Lower leg skin (tissue), 4 donors: ENCODE data around the gene CCDC106. TPM values are rescaled to one million over a fixed set of nuclear protein-coding genes. Genes with fewer than 3 reads are reported as not detected.

Experiments
- DNase-seq, 2 donors: peaks; one replicate each; pipeline ENCODE4 v3.0.0-alpha.2; 2019; ENCODE audit warnings: low spot score in 2 of 2
- H3K4me3 ChIP-seq: fragments of 200-600 bp; sonication (generic); 2 replicates; pipeline ENCODE4 v1.5.1; 2017; ENCODE audit warnings: mild to moderate bottlenecking, low read depth; ENCODE audit not compliant: poor library complexity, severe bottlenecking
- POLR2A ChIP-seq, 2 donors: fragments of 450-650 bp; IDR thresholded peaks; one replicate each; pipeline ENCODE4 v1.6.1; 2016 to 2017; ENCODE audit warnings: antibody characterized with exemption in 2 of 2, mild to moderate bottlenecking in 1 of 2, moderate library complexity in 1 of 2
- WGBS, 2 donors: methylation state at CpG; one replicate each; pipeline ENCODE4 v1.1.5; 2018; 5-methylcytosine and 5-hydroxymethylcytosine counted together
- intact Hi-C: fragments of 100-400 bp; cut with DNase I; formaldehyde crosslinking; loops from one replicate; pipeline ENCODE4 v1.15.0; 2023; ENCODE audit warnings: low total_unique reads
- total RNA-seq, 4 donors: library from RNA; depleted of rRNA; stranded (reverse); fragments of >200 nt; gene quantifications; one replicate each; pipeline ENCODE4 v1.1.0, GENCODE V29; 2016
- TF ChIP-seq, protein P1 (sequence below), 3 donors: fragments of 450-650 bp; IDR thresholded peaks; one replicate each; pipeline ENCODE4 v1.5.1; 2016; ENCODE audit warnings: antibody characterized with exemption in 3 of 3, mild to moderate bottlenecking in 3 of 3, moderate library complexity in 2 of 3

CCDC106 gene
- total RNA-seq, 4 donors from 2014 or later: 7.9 to 10.4 (median 8.5) TPM

DNA sequence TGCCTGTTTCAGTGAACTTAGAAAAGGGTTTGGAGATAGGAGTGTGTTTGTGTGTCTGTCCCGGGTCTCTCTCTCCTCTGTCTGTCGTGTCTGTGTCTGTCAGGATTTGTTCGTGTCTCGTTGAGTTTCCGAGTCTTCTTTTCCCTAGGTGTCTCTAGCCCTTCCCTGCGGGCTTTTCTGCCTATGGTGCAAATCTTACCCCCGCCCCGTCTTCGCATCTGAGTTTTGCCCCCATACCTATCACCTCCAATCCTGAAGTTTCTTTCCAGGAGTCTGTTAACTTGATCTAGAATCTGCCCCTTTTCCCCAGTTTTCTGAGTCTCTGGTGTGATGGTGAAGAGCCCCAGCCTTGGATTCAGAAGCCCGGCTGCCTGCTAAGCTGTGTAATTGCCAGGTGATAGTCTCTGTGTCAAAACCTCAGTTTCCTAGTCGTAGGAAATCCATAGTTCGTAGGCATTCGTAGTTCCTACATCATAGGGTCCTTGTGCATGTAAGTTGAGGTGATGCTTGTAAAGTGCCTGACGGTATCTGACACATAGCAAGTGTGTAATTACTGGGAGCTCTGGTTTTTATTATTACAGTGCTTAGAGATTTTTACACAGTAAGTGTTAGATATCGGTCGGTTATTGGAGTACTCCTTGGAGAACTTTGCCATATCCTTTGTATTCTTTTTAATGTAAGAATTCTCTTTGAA, 27.8 kb downstream of the CCDC106 start:
- 10 to 11% methylated on average over 16 of the region's 16 CpGs for WGBS, 2 donors
- DNase-seq: no peak
- TF ChIP-seq, protein P1, sequence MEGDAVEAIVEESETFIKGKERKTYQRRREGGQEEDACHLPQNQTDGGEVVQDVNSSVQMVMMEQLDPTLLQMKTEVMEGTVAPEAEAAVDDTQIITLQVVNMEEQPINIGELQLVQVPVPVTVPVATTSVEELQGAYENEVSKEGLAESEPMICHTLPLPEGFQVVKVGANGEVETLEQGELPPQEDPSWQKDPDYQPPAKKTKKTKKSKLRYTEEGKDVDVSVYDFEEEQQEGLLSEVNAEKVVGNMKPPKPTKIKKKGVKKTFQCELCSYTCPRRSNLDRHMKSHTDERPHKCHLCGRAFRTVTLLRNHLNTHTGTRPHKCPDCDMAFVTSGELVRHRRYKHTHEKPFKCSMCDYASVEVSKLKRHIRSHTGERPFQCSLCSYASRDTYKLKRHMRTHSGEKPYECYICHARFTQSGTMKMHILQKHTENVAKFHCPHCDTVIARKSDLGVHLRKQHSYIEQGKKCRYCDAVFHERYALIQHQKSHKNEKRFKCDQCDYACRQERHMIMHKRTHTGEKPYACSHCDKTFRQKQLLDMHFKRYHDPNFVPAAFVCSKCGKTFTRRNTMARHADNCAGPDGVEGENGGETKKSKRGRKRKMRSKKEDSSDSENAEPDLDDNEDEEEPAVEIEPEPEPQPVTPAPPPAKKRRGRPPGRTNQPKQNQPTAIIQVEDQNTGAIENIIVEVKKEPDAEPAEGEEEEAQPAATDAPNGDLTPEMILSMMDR (IDR thresholded peaks at IDR 0.05): no peak
- no peak for TF ChIP-seq POLR2A (IDR thresholded peaks at IDR 0.05)
- intact Hi-C loops: no loop called here
- H3K4me3 ChIP-seq: peak overlapping the region; percentile 97

DNA sequence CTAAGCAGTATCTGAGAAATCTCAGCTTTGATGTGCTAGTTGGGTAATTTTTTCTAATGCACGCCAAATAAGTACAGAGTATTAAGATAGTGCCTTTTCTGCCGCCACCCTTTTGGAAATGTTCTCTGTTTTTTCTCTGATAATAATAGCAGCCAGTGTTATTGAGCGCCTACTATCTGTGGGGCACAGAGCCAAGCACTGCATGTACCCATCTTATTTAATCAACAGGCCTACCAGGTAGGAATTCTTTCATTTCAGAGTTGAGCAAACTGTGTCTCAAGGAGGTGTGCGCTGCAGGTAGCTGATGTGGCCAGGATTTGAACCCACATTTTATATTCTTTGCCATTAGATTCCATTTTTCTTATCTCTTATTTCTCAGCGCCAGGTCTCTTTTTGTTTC, 28.4 kb downstream of the CCDC106 start:
- no peak for DNase-seq
- H3K4me3 ChIP-seq: no peak overlapping the region
- intact Hi-C loops: no loop called here
- WGBS, 2 donors: 51 to 58% methylated on average over 5 of the region's 5 CpGs
- TF ChIP-seq, protein P1 (IDR thresholded peaks at IDR 0.05): no peak
- no peak for TF ChIP-seq POLR2A (IDR thresholded peaks at IDR 0.05)

DNA sequence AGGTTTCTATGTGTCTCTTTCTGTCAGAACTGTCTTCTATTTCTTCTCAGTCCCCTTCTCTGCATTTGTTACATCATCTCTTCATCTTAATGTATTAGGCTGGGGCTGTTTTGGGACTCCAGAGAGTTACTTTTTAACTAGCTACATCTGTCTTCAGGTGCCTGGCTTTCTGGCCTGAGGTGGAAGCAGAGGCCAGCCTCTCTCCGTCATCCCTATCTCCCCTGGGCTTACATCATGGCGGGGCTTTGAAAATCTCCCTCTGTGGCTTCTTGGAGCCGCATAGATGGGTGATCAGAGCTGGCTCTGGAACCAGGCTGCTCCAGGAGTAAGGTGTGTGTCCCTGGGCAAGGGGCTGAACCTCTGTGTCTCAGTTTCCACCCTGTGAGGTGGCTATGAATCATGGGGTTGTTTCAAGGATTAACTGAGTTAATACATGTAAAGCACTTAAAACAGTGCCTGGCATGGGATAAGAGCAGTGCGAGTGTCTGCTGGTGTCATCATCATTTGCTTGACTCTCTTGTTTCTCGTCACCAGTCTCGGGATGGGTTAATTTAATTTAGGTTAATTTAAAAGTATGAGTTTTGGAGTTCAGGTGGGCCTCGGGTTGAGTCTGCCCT, 29.0 kb downstream of the CCDC106 start:
- no peak for DNase-seq
- WGBS, 2 donors: 71 to 75% methylated on average over 7 of the region's 7 CpGs
- H3K4me3 ChIP-seq: no peak overlapping the region
- TF ChIP-seq POLR2A (IDR thresholded peaks at IDR 0.05): no peak
- TF ChIP-seq, protein P1 (IDR thresholded peaks at IDR 0.05): no peak
- intact Hi-C loops: no loop called here

DNA sequence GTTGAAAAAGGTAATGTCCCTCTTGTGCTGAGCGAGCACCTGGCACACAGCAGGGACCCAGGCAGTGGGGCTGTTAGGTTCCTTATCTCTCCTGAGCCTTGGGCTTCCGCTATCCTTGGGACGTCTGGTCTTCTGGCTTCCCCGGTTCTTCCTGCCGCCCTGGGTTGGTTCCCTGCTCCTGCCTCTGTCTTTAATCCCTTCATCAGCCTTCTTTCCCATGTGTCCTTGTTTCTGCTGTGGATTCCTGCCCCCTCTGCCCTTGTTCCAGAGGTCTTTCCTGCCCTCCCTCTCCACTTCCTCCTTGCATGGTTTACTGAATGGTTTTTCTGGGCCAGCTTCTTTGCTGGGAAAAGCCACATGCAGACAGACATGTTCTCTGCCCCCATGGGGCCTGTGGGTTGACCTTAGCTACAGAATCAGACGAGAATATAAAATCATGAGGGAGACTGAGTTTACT, 29.6 kb downstream of the CCDC106 start:
- TF ChIP-seq, protein P1 (IDR thresholded peaks at IDR 0.05): no peak
- TF ChIP-seq POLR2A (IDR thresholded peaks at IDR 0.05): no peak
- intact Hi-C loops: no loop called here
- 66 to 67% methylated on average over 6 of the region's 6 CpGs for WGBS, 2 donors
- DNase-seq: no peak
- no peak overlapping the region for H3K4me3 ChIP-seq

DNA sequence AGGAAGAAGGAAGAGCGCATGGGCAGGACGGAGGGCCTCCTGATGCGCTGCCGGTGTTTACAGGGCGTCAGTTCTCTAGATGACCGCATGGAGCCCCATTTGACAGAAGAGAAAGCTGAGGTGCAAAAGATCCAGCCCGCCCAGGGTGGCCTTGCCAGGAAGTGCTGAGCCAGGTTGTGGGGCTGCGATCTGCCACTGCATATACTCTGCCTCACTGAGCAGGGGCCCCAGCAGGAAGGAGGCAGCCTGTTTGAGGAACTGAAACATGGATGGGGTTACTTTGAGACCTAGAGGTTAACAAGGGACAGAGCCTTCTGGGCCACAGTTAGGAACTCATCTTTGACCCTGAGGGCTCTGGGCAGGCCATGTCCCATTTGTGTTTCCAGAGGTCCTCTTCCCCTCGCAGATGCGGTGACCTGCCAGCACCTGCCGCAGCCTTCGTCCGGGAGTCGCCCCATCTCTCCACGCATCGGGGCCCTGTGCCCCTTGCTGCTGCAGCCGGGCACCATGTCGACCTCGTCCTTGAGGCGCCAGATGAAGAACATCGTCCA, 30.2 kb downstream of the CCDC106 start:
- TF ChIP-seq, protein P1 (IDR thresholded peaks at IDR 0.05): no peak
- no peak for TF ChIP-seq POLR2A (IDR thresholded peaks at IDR 0.05)
- DNase-seq: no peak
- no peak overlapping the region for H3K4me3 ChIP-seq
- 89 to 93% methylated on average over 17 to 21 of the region's 21 CpGs for WGBS, 2 donors
- intact Hi-C loops: no loop called here
